VCaP (cell line): ENCODE results near the gene PRSS27.
"Not testable (repeated sequence)": the region's sequence is repeated elsewhere in the genome, so short reads cannot be mapped to it uniquely, and the experiment has no call there.

Experiments used
- H3K27ac ChIP-seq: fragments of 450-650 bp; 2 replicates; pipeline ENCODE4 v1.5.1; 2017
- TF ChIP-seq, protein P1 (sequence below): fragments of 450-650 bp; conservative IDR thresholded peaks from 2 replicates; pipeline ENCODE4 v1.5.1; 2017; ENCODE audit warnings: mild to moderate bottlenecking, moderate library complexity

PRSS27 gene

DNA sequence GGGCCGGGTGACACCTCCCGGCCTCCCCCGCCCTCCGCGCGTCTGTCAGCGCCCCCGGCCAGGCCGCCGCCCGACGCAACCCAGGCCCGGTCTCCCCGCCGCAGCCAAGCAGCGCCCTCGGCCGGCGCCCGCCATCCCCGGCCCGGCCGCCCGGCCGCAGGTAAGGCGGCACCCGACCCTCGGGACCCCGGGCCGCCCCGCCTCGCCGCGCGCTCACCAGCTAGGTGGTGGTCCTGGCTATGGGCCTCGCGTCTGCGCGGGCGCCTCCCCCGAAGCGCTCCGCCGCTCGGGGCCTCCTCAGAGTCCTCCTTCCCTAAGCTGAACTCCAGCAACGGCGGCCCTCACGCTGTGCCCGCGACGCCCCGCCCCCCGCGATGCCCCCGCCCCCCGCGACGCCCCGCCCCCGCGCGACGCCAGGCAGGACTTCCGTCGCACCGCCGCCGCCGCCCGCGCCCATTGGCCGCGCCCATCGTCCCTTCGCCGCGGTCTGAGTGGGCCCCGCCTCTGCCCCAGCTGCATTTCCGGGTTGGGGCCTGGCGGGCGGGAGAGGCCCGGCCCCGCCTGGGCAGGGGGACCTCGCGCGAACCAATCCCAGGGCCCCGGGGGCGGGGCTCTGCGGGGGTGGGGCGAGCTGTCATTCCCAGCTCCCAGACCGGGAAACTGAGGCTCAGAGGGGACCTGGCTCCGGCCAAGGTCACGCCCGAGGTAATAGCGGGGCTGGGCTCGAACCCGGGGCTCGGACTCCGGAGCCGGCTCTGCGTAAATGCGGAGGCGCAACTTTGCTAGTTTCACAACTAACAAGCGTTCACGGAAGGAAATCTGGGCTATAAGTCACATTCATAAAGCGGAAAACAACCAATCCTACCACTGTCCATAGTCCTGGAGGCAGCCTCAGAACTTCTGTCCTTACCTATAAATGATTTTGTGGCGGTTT is 46.7 kb downstream of the PRSS27 start:
- TF ChIP-seq, protein P1, sequence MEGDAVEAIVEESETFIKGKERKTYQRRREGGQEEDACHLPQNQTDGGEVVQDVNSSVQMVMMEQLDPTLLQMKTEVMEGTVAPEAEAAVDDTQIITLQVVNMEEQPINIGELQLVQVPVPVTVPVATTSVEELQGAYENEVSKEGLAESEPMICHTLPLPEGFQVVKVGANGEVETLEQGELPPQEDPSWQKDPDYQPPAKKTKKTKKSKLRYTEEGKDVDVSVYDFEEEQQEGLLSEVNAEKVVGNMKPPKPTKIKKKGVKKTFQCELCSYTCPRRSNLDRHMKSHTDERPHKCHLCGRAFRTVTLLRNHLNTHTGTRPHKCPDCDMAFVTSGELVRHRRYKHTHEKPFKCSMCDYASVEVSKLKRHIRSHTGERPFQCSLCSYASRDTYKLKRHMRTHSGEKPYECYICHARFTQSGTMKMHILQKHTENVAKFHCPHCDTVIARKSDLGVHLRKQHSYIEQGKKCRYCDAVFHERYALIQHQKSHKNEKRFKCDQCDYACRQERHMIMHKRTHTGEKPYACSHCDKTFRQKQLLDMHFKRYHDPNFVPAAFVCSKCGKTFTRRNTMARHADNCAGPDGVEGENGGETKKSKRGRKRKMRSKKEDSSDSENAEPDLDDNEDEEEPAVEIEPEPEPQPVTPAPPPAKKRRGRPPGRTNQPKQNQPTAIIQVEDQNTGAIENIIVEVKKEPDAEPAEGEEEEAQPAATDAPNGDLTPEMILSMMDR, result no peak
- H3K27ac ChIP-seq, result peak overlapping the region; percentile 59

DNA sequence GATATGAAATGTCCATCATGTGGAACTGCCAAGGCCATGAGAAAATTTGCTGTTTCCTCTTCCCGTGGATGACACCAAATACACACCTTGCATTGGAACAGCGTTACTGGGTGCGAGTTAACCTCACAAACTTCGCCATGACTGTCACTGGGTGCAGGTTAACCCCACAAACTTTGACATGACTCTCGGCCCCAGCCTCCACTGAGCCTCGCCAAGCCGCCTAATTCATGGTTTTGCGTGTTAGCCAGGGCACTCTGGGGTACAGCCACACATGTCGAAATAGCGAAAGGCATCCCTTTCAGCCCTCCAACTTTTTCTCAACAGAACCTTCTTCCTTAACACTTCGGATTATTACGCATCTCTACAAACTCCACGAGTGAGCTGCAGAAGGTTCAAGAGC is 48.3 kb downstream of the PRSS27 start:
- H3K27ac ChIP-seq, result peak overlapping the region; percentile 59; the same call in 1 of the 2 replicates
- TF ChIP-seq, protein P1, result no peak

DNA sequence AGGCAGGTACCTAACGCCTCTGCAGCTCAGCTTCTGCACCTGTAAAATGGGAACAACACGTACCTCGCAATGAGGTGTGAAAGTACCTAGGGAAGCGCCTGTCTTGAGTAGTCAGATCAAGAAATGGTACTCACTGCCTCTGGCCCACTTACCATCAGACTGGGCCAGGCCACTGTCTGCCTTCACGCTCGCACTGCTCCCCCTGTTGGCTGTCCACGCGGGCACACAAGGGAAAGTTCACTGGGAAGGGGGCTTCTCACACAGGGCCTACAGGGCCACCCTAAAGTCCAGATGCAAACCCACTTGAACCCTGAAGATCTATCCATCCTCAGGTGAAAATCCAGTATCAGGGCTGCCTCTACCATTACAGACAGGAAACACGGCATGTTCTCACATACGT is 48.8 kb downstream of the PRSS27 start:
- TF ChIP-seq, protein P1, result 0 out of 2 replicates have a peak, but pooled peaks have one; percentile 14
- H3K27ac ChIP-seq, result not testable (repeated sequence)

DNA sequence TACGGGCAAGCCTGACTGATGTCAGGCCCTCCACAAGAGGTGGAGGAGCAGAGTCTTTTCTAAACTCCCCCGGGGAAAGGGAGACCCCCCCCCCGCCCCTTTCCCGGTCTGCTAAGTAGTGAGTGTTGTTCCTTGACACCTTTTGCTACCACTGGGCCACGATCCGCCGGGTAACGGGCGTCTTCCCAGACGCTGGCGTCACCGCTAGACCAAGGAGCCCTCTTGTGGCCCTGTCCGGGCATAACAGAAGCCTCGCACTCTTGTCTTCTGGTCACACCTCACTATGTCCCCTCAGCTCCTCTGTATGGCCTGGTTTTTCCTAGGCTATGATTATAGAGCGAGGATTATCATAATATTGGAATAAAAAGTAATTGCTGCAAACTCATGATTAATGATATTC is 50.0 kb downstream of the PRSS27 start:
- TF ChIP-seq, protein P1, result peak; percentile 70
- H3K27ac ChIP-seq, result not testable (repeated sequence)

DNA sequence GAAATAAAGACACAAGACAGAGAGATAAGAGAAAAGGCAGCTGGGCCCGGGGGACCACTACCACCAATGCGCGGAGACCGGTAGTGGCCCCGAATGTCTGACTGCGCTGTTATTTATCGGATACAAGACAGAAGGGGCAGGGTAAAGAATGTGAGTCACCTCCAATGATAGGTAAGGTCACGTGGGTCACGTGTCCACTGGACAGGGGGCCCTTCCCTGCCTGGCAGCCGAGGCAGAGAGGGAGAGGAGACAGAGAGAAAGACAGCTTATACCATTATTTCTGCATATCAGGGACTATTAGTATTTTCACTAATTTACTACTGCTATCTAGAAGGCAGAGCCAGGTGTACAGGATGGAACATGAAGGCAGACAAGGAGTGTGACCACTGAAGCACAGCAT is 50.4 kb downstream of the PRSS27 start:
- H3K27ac ChIP-seq, result not testable (repeated sequence)

DNA sequence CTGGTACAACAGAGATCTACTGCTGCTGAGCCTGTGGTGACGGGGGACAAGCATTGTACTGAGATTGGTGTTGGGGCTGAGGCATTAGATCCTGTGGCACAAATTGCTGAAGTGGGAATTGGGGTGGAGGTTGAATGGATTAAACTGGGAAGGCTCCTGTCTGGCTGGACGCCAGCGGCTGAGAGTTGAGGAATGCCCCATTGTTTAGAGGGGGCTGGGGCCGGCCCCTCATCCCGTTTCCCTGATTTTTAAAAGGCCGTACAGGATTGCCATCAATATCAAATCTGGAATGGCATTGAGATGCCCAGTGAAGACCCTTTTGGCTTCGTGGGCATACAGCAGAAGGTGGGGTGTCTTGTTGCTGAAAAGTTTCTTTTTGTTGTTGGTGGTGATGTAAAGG is 53.4 kb downstream of the PRSS27 start:
- not testable (repeated sequence) for H3K27ac ChIP-seq

DNA sequence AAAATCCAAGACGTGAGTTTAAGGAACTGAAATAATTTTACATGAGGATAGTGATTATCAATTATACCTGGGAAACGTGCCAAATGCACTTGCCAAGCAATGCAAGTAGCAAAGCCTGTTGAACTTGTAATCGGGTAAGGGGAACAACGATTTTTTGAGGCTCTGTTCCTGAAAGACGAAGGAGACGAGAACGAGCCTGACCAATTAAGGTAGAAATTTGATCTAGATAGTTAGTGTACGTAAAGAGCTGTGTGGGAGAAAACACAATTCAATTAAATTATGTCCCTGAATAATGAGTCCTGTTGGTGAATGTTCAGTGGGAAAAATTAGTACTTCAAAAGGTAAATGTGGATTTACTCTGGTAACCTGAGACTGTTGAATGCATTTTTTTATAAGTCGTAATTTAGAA is 55.4 kb downstream of the PRSS27 start:
- H3K27ac ChIP-seq, result peak overlapping the region; percentile 68
- TF ChIP-seq, protein P1, result no peak

DNA sequence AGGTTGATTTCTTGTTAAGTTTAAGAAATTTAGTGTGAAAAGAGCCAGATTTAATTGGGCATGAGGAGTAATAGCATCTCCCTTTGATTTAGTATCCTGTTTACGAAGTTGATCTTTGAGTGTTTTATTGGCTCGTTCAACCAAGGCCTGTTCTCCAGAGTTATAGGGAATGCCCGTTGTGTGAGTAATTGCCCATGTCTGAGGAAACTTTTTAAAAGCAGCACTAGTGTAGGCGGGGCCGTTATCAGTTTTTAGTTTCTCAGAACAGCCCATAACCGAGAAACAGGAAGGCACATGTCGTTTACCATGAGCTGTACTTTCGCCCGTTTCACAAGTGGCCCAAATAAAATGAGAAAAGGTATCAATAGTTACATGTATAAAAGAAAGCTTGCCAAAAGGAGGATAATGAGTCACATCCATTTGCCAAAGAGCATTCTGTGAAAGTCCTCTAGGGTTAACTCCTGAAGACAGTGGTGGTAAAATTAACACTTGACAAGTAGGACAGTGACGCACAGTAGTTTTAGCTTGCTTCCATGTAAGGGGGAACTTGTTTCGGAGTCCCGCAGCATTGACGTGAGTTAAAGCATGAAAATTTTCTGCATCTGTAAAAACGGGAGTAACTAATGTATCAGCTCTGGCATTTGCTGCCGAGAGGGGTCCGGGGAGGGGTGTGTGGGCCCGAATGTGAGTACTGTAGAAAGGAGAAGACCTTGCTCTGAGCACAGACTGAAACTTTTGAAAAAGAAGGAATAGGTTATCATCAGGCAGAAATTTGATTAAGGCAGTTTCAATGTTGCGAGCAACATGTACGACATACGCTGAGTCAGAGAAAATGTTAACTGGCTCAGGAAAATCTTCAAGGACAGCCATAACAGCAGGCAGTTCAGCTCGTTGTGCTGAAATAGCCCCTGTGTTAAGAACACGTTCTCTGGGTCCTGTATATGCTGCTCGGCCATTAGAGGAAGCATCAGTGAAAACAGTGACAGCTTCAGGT is 56.2 kb downstream of the PRSS27 start:
- H3K27ac ChIP-seq, result peak overlapping the region; percentile 68
- TF ChIP-seq, protein P1, result no peak
